ENCODE results near the gene TMCC3.

Gene TMCC3

DNA sequence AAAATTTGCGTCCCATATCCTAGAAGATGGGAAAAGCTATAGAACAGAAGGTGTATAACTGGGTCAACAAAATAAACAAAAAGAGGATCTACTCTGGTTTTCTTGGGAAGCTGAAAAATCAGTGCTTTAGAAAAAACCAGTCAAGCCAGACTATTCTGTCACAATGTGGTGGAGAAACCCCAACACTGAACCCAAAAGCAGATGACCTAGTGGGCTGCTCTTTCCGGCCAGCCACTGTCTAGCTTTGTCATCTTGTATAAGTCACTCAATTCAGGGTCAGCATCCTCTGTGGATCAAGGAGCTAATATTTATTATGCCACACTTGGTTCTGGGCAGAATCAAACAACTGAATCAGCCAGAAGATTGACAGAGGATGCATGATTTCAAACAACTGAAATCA is 26.6 kb upstream of the TMCC3 start:
- no peak for TF ChIP-seq CTCF (IDR thresholded peaks at IDR 0.05; ENCODE audit: insufficient read depth, low read length, poor library complexity, severe bottlenecking)
- DNase-seq (ENCODE audit: extremely low read depth, insufficient read length): no peak

GRCh38 chr12:94676031-94676641 is 25.8 kb upstream of the TMCC3 start:
- no peak for TF ChIP-seq CTCF (IDR thresholded peaks at IDR 0.05; ENCODE audit: insufficient read depth, low read length, poor library complexity, severe bottlenecking)
- Histone ChIP-seq H3K27me3 (replicated peaks; ENCODE audit: control insufficient read depth, insufficient read depth, low read length) (no peaks in the 10 kb centered on the region), H3K4me3 (replicated peaks; ENCODE audit: low read depth, low read length) (no peak overlapping the region), H3K36me3 (ENCODE audit: control insufficient read depth, insufficient read depth, low read length) (peaks cover 4% of the 10 kb centered on the region; the same call in 1 of the 2 replicates)
- no peak for DNase-seq (ENCODE audit: extremely low read depth, insufficient read length)

More for the DNA sequence above, 26.6 kb upstream of the TMCC3 start:
- H3K36me3 ChIP-seq (ENCODE audit: control insufficient read depth, insufficient read depth, low read length): peaks cover 4% of the 10 kb centered on the region; the same call in 1 of the 2 replicates
- no peak overlapping the region for H3K4me3 ChIP-seq (replicated peaks; ENCODE audit: low read depth, low read length)
- no peaks in the 10 kb centered on the region for H3K27me3 ChIP-seq (replicated peaks; ENCODE audit: control insufficient read depth, insufficient read depth, low read length)

- TF ChIP-seq CTCF (IDR thresholded peaks at IDR 0.05; ENCODE audit: insufficient read depth, low read length, poor library complexity, severe bottlenecking): no peak
- H3K4me3 ChIP-seq (replicated peaks; ENCODE audit: low read depth, low read length): no peak overlapping the region
- no peaks in the 10 kb centered on the region for H3K27me3 ChIP-seq (replicated peaks; ENCODE audit: control insufficient read depth, insufficient read depth, low read length)
- no peak for DNase-seq (ENCODE audit: extremely low read depth, insufficient read length)
- peaks cover 4% of the 10 kb centered on the region; the same call in 1 of the 2 replicates for H3K36me3 ChIP-seq (ENCODE audit: control insufficient read depth, insufficient read depth, low read length)
Measured at GRCh38 chr12:94674835-94675234, 24.5 kb upstream of the TMCC3 start.

DNA sequence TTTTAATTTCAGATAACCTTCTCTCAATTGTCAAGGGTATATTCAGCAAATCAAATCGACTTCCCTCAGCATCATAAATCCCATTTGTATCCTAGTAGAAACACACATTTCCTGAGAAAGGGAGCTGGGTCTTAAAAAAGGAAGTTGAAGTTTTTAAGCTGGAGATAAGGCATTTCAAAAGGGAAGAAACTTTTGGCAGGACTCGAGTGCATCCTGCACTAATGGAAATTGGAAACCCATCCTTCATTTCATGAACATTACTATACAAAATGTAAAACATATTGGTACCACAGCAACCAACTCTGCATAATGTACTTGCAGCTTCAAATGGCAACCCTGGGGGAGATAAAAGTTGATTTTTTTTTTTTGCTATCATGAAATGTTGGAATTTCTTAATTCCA is 23.7 kb upstream of the TMCC3 start:
- DNase-seq (ENCODE audit: extremely low read depth, insufficient read length): no peak
- Histone ChIP-seq H3K4me3 (replicated peaks; ENCODE audit: low read depth, low read length) (no peak overlapping the region), H3K36me3 (ENCODE audit: control insufficient read depth, insufficient read depth, low read length) (peaks cover 4% of the 10 kb centered on the region; the same call in 1 of the 2 replicates), H3K27me3 (replicated peaks; ENCODE audit: control insufficient read depth, insufficient read depth, low read length) (no peaks in the 10 kb centered on the region)
- TF ChIP-seq CTCF (IDR thresholded peaks at IDR 0.05; ENCODE audit: insufficient read depth, low read length, poor library complexity, severe bottlenecking): no peak

GRCh38 chr12:94673496-94673895 is 23.1 kb upstream of the TMCC3 start:
- no peak overlapping the region for H3K4me3 ChIP-seq (replicated peaks; ENCODE audit: low read depth, low read length)
- no peak for DNase-seq (ENCODE audit: extremely low read depth, insufficient read length)
- no peaks in the 10 kb centered on the region for H3K27me3 ChIP-seq (replicated peaks; ENCODE audit: control insufficient read depth, insufficient read depth, low read length)
- 0 out of 2 replicates have a peak, but pooled peaks cover 2% of the 10 kb centered on the region for H3K36me3 ChIP-seq (ENCODE audit: control insufficient read depth, insufficient read depth, low read length)
- no peak for TF ChIP-seq CTCF (IDR thresholded peaks at IDR 0.05; ENCODE audit: insufficient read depth, low read length, poor library complexity, severe bottlenecking)

DNA sequence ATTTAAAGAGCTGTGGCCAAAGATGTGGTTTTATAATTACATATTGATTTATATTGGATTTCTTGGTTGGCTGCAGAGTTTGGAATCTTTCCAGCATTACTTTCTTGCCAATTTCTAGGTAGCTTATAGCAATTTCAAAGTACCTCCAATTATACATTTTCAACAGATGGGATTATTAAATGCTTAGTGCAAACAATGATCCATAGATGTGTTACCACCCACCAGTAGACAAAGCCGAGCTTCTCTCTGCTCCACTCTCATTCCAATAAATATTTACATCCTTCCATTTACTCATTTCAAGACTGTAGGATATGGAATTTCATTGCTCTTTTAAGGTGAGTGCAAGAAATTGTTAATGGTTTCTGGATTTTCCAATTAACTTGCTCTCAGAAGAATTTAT is 21.6 kb upstream of the TMCC3 start:
- no peak overlapping the region for H3K4me3 ChIP-seq (replicated peaks; ENCODE audit: low read depth, low read length)
- no peak for DNase-seq (ENCODE audit: extremely low read depth, insufficient read length)
- no peak for TF ChIP-seq CTCF (IDR thresholded peaks at IDR 0.05; ENCODE audit: insufficient read depth, low read length, poor library complexity, severe bottlenecking)
- 0 out of 2 replicates have a peak, but pooled peaks cover 2% of the 10 kb centered on the region for H3K36me3 ChIP-seq (ENCODE audit: control insufficient read depth, insufficient read depth, low read length)
- no peaks in the 10 kb centered on the region for H3K27me3 ChIP-seq (replicated peaks; ENCODE audit: control insufficient read depth, insufficient read depth, low read length)
